HL-60 (cell line): ENCODE measurements around the gene PITPNC1.
A peak's percentile ranks its signal among the peaks of the same experiment; 100 is the strongest.

Source experiments
- DNase-seq, 2 experiments: peaks; one replicate each; pipeline ENCODE4 v3.0.0-alpha.2; 2010 to 2020; ENCODE audit warnings: low read depth in 1 of 2, low spot score in 1 of 2
- H3K27ac ChIP-seq: fragments of 250-450 bp; sonication (Bioruptor Pico); replicated peaks from 2 replicates; pipeline ENCODE4 v1.5.1; 2020; ENCODE audit warnings: mild to moderate bottlenecking, moderate library complexity
- H3K27me3 ChIP-seq: fragments of 250-450 bp; sonication (Bioruptor Pico); 2 replicates; pipeline ENCODE4 v1.5.1; 2021; ENCODE audit warnings: mild to moderate bottlenecking, moderate library complexity; ENCODE audit not compliant: insufficient read depth, poor library complexity, severe bottlenecking
- H3K4me3 ChIP-seq: replicated peaks from 2 replicates; pipeline ENCODE4 v1.5.1; 2011; ENCODE audit warnings: mild to moderate bottlenecking, control low read depth, low read length; ENCODE audit not compliant: insufficient read depth
- GABPA ChIP-seq: IDR thresholded peaks from 2 replicates; pipeline ENCODE4 v1.6.1; 2012; ENCODE audit warnings: low read depth
- POLR2AphosphoS5 ChIP-seq: IDR thresholded peaks from 2 replicates; pipeline ENCODE4 v1.6.1; 2012; ENCODE audit warnings: low read depth
- SPI1 ChIP-seq: IDR thresholded peaks from 2 replicates; pipeline ENCODE4 v1.6.1; 2012; ENCODE audit warnings: low read depth, mild to moderate bottlenecking, borderline replicate concordance
- TF ChIP-seq, protein P1 (sequence below): IDR thresholded peaks from one replicate; pipeline ENCODE4 v1.5.1; 2011; ENCODE audit warnings: low read length, control low read depth, inconsistent platforms; ENCODE audit not compliant: insufficient read depth
- TF ChIP-seq, protein P2 (sequence below): IDR thresholded peaks from 2 replicates; pipeline ENCODE4 v1.6.1; 2012; ENCODE audit warnings: low read depth; ENCODE audit not compliant: insufficient replicate concordance

PITPNC1 gene

DNA sequence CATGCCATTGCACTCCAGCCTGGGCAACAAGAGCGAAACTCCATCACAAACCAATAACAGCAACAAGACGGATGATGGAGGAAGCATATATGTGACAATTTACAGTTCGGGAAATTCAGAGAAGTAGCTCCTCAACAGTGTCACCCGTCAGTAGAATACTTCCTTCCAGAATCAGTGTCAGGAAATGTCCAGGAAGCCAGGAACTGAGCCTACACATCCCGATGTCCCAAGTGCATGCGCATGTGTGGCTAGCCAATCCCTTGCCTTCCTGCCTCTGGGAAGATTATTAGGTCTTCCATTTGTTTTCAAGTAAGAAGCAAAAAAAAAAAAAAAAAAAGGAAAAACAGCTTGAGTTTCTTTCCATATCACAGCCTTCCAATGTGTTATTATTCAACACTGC, 1.4 kb upstream of the PITPNC1 start:
- no peak for DNase-seq
- TF ChIP-seq, protein P1, sequence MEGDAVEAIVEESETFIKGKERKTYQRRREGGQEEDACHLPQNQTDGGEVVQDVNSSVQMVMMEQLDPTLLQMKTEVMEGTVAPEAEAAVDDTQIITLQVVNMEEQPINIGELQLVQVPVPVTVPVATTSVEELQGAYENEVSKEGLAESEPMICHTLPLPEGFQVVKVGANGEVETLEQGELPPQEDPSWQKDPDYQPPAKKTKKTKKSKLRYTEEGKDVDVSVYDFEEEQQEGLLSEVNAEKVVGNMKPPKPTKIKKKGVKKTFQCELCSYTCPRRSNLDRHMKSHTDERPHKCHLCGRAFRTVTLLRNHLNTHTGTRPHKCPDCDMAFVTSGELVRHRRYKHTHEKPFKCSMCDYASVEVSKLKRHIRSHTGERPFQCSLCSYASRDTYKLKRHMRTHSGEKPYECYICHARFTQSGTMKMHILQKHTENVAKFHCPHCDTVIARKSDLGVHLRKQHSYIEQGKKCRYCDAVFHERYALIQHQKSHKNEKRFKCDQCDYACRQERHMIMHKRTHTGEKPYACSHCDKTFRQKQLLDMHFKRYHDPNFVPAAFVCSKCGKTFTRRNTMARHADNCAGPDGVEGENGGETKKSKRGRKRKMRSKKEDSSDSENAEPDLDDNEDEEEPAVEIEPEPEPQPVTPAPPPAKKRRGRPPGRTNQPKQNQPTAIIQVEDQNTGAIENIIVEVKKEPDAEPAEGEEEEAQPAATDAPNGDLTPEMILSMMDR = no peak
- no peak for TF ChIP-seq SPI1
- TF ChIP-seq, protein P2, sequence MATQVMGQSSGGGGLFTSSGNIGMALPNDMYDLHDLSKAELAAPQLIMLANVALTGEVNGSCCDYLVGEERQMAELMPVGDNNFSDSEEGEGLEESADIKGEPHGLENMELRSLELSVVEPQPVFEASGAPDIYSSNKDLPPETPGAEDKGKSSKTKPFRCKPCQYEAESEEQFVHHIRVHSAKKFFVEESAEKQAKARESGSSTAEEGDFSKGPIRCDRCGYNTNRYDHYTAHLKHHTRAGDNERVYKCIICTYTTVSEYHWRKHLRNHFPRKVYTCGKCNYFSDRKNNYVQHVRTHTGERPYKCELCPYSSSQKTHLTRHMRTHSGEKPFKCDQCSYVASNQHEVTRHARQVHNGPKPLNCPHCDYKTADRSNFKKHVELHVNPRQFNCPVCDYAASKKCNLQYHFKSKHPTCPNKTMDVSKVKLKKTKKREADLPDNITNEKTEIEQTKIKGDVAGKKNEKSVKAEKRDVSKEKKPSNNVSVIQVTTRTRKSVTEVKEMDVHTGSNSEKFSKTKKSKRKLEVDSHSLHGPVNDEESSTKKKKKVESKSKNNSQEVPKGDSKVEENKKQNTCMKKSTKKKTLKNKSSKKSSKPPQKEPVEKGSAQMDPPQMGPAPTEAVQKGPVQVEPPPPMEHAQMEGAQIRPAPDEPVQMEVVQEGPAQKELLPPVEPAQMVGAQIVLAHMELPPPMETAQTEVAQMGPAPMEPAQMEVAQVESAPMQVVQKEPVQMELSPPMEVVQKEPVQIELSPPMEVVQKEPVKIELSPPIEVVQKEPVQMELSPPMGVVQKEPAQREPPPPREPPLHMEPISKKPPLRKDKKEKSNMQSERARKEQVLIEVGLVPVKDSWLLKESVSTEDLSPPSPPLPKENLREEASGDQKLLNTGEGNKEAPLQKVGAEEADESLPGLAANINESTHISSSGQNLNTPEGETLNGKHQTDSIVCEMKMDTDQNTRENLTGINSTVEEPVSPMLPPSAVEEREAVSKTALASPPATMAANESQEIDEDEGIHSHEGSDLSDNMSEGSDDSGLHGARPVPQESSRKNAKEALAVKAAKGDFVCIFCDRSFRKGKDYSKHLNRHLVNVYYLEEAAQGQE = no peak
- no peak for TF ChIP-seq GABPA
- TF ChIP-seq POLR2AphosphoS5 = no peak
- no peak overlapping the region for H3K4me3 ChIP-seq

DNA sequence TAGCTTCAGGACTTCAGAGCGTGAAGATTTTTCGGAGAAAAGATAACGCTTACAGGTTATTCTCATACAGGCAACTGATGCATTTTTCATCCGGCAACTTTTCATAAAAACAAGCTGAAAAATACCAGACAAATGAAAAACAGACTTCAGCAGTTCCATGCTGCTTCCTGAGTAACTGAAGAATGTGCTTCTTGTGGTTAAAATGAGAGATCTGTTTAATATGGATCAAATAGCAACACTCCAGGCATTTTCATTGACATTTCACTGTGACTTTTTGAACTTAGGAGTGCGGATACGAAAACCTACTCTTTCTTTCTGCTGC, 705 bp upstream of the PITPNC1 start:
- DNase-seq = no peak
- no peaks in the 10 kb centered on the region for H3K27me3 ChIP-seq
- peak overlapping the region; percentile 85 for H3K4me3 ChIP-seq
- TF ChIP-seq, protein P2 = no peak
- TF ChIP-seq, protein P1 = no peak
- TF ChIP-seq POLR2AphosphoS5 (no peak), GABPA (no peak), SPI1 (no peak)
- no peak overlapping the region; the same call in 1 of the 2 replicates for H3K27ac ChIP-seq

More for the DNA sequence above, 1.4 kb upstream of the PITPNC1 start:
- Histone ChIP-seq H3K27me3 (no peaks in the 10 kb centered on the region), H3K27ac (no peak overlapping the region)

DNA sequence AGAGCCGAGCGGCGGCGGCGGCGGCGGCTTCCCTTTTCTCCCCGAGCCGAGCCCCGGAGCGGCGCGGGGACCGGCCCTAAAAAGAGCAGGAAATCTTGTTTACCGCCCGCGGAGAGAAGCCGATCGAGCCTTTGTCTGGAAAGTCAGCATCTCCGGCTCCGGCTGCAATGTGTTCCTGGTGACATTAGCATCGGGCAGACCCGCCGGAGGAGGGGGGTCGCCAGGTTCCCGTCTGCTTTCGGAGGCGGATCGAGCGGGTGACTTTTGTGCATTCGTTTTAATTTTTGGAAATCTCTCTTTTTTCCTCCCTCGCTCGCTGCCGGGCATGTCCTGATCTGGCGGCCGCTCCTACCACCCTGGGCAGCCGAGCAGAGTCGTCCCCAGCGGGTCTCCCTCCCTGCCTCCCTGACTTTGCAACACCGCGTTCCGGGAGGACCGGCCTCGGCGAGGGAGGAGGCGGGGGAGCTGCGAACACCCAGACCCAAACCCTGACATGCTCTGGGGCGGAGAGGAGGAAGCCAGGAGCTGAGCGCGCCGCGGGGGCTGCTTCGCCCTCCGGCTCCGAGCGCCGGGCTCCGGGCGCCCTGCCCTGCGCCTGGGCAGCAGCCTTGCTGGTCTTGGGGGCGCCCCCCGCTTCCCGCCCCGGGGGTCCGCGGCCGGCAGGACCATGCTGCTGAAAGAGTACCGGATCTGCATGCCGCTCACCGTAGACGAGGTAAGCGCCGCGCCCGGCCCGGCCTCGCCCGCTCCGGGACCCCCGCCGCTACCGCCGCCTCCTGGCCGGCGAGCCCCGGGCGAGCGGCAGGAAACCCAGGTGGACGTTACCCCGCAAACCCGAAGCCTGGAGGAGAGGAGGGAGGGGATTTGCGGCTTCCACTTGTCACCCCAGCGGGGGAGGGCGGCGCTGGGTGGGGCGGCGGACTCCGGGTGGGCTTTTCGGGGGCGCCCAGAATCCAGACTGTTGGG, 690 bp downstream of the PITPNC1 start:
- Histone ChIP-seq H3K27ac (peak overlapping the region; percentile 81), H3K4me3 (peak overlapping the region; percentile 85), H3K27me3 (no peaks in the 10 kb centered on the region)
- DNase-seq = peak in 1 of 2 experiments; percentile 69
- TF ChIP-seq POLR2AphosphoS5 = no peak
- TF ChIP-seq GABPA = no peak
- TF ChIP-seq SPI1 = peak; percentile 50; the same call in 1 of the 2 replicates
- TF ChIP-seq, protein P1 = no peak
- TF ChIP-seq, protein P2 = no peak
